Mononuclear cell (primary cell): ENCODE data around the gene RAB11FIP3. TPM values are rescaled to one million over a fixed set of nuclear protein-coding genes. Genes with fewer than 3 reads are reported as not detected.
A peak's percentile ranks its signal among the peaks of the same experiment; 100 is the strongest.

Source experiments
- H3K27me3 ChIP-seq: 2 replicates; pipeline ENCODE4 v1.6.0; 2011; ENCODE audit warnings: low read length, control low read depth; ENCODE audit not compliant: insufficient read depth
- H3K4me1 ChIP-seq: 2 replicates; pipeline ENCODE4 v1.5.1; 2011; ENCODE audit warnings: mild to moderate bottlenecking, low read length, control low read depth; ENCODE audit not compliant: insufficient read depth
- H3K4me3 ChIP-seq: 2 replicates; pipeline ENCODE4 v1.5.1; 2011; ENCODE audit warnings: mild to moderate bottlenecking, low read length, moderate library complexity
- H3K9me3 ChIP-seq: 2 replicates; pipeline ENCODE4 v1.5.1; 2011; ENCODE audit warnings: low read depth, mild to moderate bottlenecking, control low read depth, low read length
- total RNA-seq: library from RNA; depleted of rRNA; stranded (reverse); fragments of >200 nt; gene quantifications from one replicate; pipeline ENCODE4 v1.2.3, GENCODE V29; 2012

RAB11FIP3 gene
- total RNA-seq, 1 donor: 6.5 TPM

- Histone ChIP-seq H3K27me3 (no peaks in the 10 kb centered on the region), H3K4me1 (peaks cover 44% of the 10 kb centered on the region), H3K9me3 (no peaks in the 10 kb centered on the region), H3K4me3 (no peak overlapping the region)
Observed at GRCh38 chr16:568401-569258, 143.2 kb downstream of the RAB11FIP3 start.

DNA sequence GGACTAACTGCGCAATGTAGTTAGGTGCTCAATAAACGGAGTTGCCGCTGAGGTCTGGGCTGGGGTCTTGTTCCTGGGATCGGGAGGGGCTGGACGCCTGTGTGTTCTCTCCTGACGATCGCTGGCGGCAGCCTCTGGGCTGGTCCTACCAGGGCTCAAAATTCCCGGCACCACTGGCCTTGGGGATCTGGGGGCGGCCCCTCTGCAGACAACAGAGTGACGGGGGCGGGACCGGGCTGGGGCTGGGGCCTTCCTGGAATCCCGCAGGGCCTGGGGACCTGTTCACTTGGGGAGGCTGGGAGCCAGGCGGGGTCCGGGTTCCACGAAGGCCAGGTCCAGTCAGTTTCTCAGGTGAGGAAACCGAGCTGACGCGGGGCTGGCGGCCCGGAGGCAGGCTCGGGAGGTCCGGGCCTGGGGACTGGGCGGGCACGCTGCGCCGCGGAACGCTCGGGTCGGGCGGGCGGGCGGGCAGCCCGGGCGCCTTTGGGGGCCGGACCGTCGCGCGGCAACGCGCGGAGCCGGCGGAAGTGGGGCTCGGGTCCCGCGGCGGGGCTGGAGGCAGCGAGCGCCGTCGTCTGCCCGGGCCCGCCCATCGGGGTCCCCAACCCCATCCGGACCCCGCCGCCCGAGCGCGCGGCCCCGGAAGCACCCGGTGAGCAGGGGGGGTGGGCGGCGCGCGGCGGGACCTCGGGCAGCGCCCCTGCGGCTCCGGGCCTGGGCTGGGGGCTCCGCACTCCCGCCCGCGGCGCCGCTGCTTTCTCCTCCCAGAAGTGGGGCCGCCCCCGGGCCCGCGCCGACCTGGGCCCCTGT, 144.2 kb downstream of the RAB11FIP3 start, which contains the start of gene PIGQ:
Gene PIGQ, plus strand, starts transcription at position 524 of the 810 bp plus-strand sequence. CDS start 4,107 bp downstream, outside the sequence.
- Histone ChIP-seq H3K4me3 (peak within 1 kb of the TSS; percentile 66), H3K4me1 (peaks cover 44% of the 10 kb centered on the region)

More for the DNA sequence above, 144.2 kb downstream of the RAB11FIP3 start, which contains the start of gene PIGQ:
- Histone ChIP-seq H3K27me3 (no peaks in the 10 kb centered on the region), H3K9me3 (no peaks in the 10 kb centered on the region)

Other genes with a start within 250 kb of the RAB11FIP3 start
- 28.3 TPM for gene HBA1, start 249.0 kb upstream of the RAB11FIP3 start, total RNA-seq
- not detected for gene HBQ1, start 245.2 kb upstream of the RAB11FIP3 start, total RNA-seq
- gene LUC7L, start 196.2 kb upstream of the RAB11FIP3 start, total RNA-seq: 101 TPM
- 22.1 TPM for gene FAM234A, start 190.8 kb upstream of the RAB11FIP3 start, total RNA-seq
- gene RGS11, start 149.7 kb upstream of the RAB11FIP3 start, total RNA-seq: not detected
- gene ARHGDIG, start 145.1 kb upstream of the RAB11FIP3 start, total RNA-seq: not detected
- not detected for gene PDIA2, start 142.5 kb upstream of the RAB11FIP3 start, total RNA-seq
- 35.8 TPM for gene AXIN1, start 72.9 kb upstream of the RAB11FIP3 start, total RNA-seq
- 19.9 TPM for gene MRPL28, start 55.1 kb upstream of the RAB11FIP3 start, total RNA-seq
- 24.8 TPM for gene PGAP6, start 43.7 kb upstream of the RAB11FIP3 start, total RNA-seq
- gene NME4, start 28.4 kb upstream of the RAB11FIP3 start, total RNA-seq: 15.0 TPM
- 2.9 TPM for gene DECR2, start 23.8 kb upstream of the RAB11FIP3 start, total RNA-seq
- gene CAPN15, start 102.1 kb downstream of the RAB11FIP3 start, total RNA-seq: 31.2 TPM
- gene PRR35, start 134.7 kb downstream of the RAB11FIP3 start, total RNA-seq: 0.10 TPM
- 1.2 TPM for gene NHLRC4, start 141.4 kb downstream of the RAB11FIP3 start, total RNA-seq
- gene PIGQ, start 144.3 kb downstream of the RAB11FIP3 start, total RNA-seq: 8.5 TPM
- 6.6 TPM for gene RAB40C, start 164.4 kb downstream of the RAB11FIP3 start, total RNA-seq
- 0.31 TPM for gene WFIKKN1, start 205.3 kb downstream of the RAB11FIP3 start, total RNA-seq
- gene METTL26, start 210.7 kb downstream of the RAB11FIP3 start, total RNA-seq: 49.0 TPM
- gene MCRIP2, start 216.2 kb downstream of the RAB11FIP3 start, total RNA-seq: 18.5 TPM
- gene WDR90, start 223.7 kb downstream of the RAB11FIP3 start, total RNA-seq: 4.6 TPM
- 45.2 TPM for gene RHOT2, start 242.5 kb downstream of the RAB11FIP3 start, total RNA-seq